Caki2 (cell line): Measurements from ENCODE around the gene SPRED2. TPM values are rescaled to one million over a fixed set of nuclear protein-coding genes. Genes with fewer than 3 reads are reported as not detected.

Experiments used
- DNase-seq: peaks from one replicate; pipeline ENCODE4 v3.0.0-alpha.2; 2015; ENCODE audit warnings: low read depth
- in situ Hi-C: cut with HindIII; loops from 2 replicates; pipeline ENCODE4 v1.10.0; 2016; ENCODE audit warnings: low sequenced_read_pairs, low pct_unique_long_range_greater_than_20kb, mixed read lengths
- total RNA-seq: library from RNA; depleted of rRNA; stranded (reverse); fragments of >200 nt; shearing (Covaris generic); gene quantifications from 2 replicates; pipeline ENCODE4 v1.2.3, GENCODE V29; 2014; ENCODE audit warnings: low replicate concordance

The SPRED2 gene
- total RNA-seq, 1 experiment from 2014 or later, result 29.3 TPM

- DNase-seq, result no peak
- in situ Hi-C loops, result no loop called here
Observed at GRCh38 chr2:65450810-65451209, 18.4 kb upstream of the SPRED2 start.

GRCh38 chr2:65450393-65450792 is 18.0 kb upstream of the SPRED2 start:
- no peak for DNase-seq
- in situ Hi-C loops, result no loop called here

- in situ Hi-C loops, result no loop called here
- DNase-seq, result no peak
Observed at GRCh38 chr2:65443509-65444186, 11.2 kb upstream of the SPRED2 start.

GRCh38 chr2:65442420-65443020 is 10.1 kb upstream of the SPRED2 start:
- in situ Hi-C loops, result no loop called here
- DNase-seq, result no peak

GRCh38 chr2:65438137-65438899 is 5.9 kb upstream of the SPRED2 start:
- no peak for DNase-seq
- in situ Hi-C loops, result no loop called here

- in situ Hi-C loops, result no loop called here
- DNase-seq, result no peak
Observed at GRCh38 chr2:65437392-65438135, 5.2 kb upstream of the SPRED2 start.

- in situ Hi-C loops, result no loop called here
- no peak for DNase-seq
Observed at GRCh38 chr2:65436824-65437221, 4.4 kb upstream of the SPRED2 start.

- in situ Hi-C loops, result no loop called here
- DNase-seq, result peak; percentile 84
Observed at GRCh38 chr2:65436169-65436823, 3.9 kb upstream of the SPRED2 start.

GRCh38 chr2:65435625-65436168 is 3.3 kb upstream of the SPRED2 start:
- in situ Hi-C loops, result no loop called here
- DNase-seq, result peak; percentile 82

- in situ Hi-C loops, result no loop called here
- no peak for DNase-seq
Observed at GRCh38 chr2:65434592-65435241, 2.3 kb upstream of the SPRED2 start.

GRCh38 chr2:65431421-65432226 is 775 bp downstream of the SPRED2 start:
- in situ Hi-C loops, result no loop called here
- DNase-seq, result peak; percentile 56

GRCh38 chr2:65430603-65431420 is 1.6 kb downstream of the SPRED2 start:
- in situ Hi-C loops, result no loop called here
- DNase-seq, result peak; percentile 93

- DNase-seq, result no peak
- in situ Hi-C loops, result no loop called here
Observed at GRCh38 chr2:65429786-65430602, 2.4 kb downstream of the SPRED2 start.

- DNase-seq, result no peak
- in situ Hi-C loops, result no loop called here
Observed at GRCh38 chr2:65427532-65427931, 4.9 kb downstream of the SPRED2 start.

GRCh38 chr2:65425276-65425675 is 7.1 kb downstream of the SPRED2 start:
- in situ Hi-C loops, result no loop called here

More at GRCh38 chr2:65425276-65425675, 7.1 kb downstream of the SPRED2 start:
- DNase-seq, result no peak
